ENCODE measurements around the gene CDC34. TPM values are rescaled to one million over a fixed set of nuclear protein-coding genes. Genes with fewer than 3 reads are reported as not detected.

The CDC34 gene
- total RNA-seq, 1 experiment from 2014 or later: 61.3 TPM

GRCh38 chr19:567296-567900 is 35.8 kb downstream of the CDC34 start:
- CTCF ChIA-PET: no interaction called here
- H3K36me3 Mint-ChIP-seq (ENCODE audit: insufficient read depth, unreplicated experiment): no peaks in the 10 kb centered on the region
- no peaks in the 10 kb centered on the region for H3K27me3 Mint-ChIP-seq (ENCODE audit: insufficient read depth, unreplicated experiment)
- TF ChIP-seq CTCF (IDR thresholded peaks at IDR 0.05; ENCODE audit: unreplicated experiment): no peak
- POLR2A ChIA-PET: no interaction called here
- H3K4me1 Mint-ChIP-seq (ENCODE audit: insufficient read depth, unreplicated experiment): peaks cover 6% of the 10 kb centered on the region
- no peak overlapping the region for H3K4me3 Mint-ChIP-seq (ENCODE audit: unreplicated experiment)
- no TSS peak for BruUV-seq (replicated peaks)
- no peaks in the 10 kb centered on the region for H3K9me3 Mint-ChIP-seq (ENCODE audit: unreplicated experiment)
- intact Hi-C loops (cut with micrococcal nuclease): no loop called here
- H3K27ac Mint-ChIP-seq (ENCODE audit: low read depth, unreplicated experiment): no peak overlapping the region
- DNase-seq (ENCODE audit: unreplicated experiment): no peak

DNA sequence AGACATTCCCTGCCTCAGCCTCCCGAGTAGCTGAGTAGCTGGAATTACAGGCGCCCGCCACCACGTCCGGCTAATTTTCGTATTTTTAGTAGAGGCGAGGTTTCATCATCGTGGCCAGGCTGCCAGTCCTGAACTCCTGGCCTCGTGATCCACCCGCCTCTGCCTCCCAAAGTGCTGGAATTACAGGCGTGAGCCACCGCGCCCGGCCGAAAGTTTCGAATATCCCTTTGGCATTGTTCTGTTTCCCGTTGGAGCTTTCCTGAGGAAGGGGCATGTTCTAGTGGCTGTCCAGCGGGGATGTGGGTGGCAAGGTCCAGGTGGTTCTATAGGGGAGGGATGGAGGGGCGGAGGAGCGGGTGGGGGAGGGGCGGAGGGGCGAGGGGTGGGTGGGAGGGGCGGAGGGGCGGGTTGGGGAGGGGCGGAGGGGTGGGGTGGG is 38.7 kb downstream of the CDC34 start:
- DNase-seq (ENCODE audit: unreplicated experiment): no peak
- CTCF ChIA-PET: interaction anchor here (0.6 to 1.3 kb wide), 2 partner anchors 9 to 945 kb away, joined by 3 to 5 read pairs; no protein-coding TSS in a partner anchor
- Mint-ChIP-seq H3K4me3 (ENCODE audit: unreplicated experiment) (no peak overlapping the region), H3K36me3 (ENCODE audit: insufficient read depth, unreplicated experiment) (no peaks in the 10 kb centered on the region), H3K27ac (ENCODE audit: low read depth, unreplicated experiment) (no peak overlapping the region), H3K4me1 (ENCODE audit: insufficient read depth, unreplicated experiment) (peaks cover 14% of the 10 kb centered on the region), H3K27me3 (ENCODE audit: insufficient read depth, unreplicated experiment) (no peaks in the 10 kb centered on the region), H3K9me3 (ENCODE audit: unreplicated experiment) (no peaks in the 10 kb centered on the region)
- BruUV-seq (replicated peaks): no TSS peak
- POLR2A ChIA-PET: interaction anchor here (0.5 to 1.0 kb wide), 4 partner anchors 15 to 336 kb away, joined by 3 to 5 read pairs (median 4); no protein-coding TSS in a partner anchor
- intact Hi-C loops (cut with micrococcal nuclease): no loop called here
- no peak for TF ChIP-seq CTCF (IDR thresholded peaks at IDR 0.05; ENCODE audit: unreplicated experiment)

GRCh38 chr19:570937-571565 is 39.5 kb downstream of the CDC34 start:
- H3K36me3 Mint-ChIP-seq (ENCODE audit: insufficient read depth, unreplicated experiment): no peaks in the 10 kb centered on the region
- H3K27me3 Mint-ChIP-seq (ENCODE audit: insufficient read depth, unreplicated experiment): no peaks in the 10 kb centered on the region
- intact Hi-C loops (cut with micrococcal nuclease): no loop called here
- CTCF ChIA-PET: interaction anchor here (1.0 to 1.6 kb wide), 4 partner anchors 10 to 61 kb away, joined by 3 to 6 read pairs (median 5); partner anchors contain the start of gene CDC34
- peaks cover 15% of the 10 kb centered on the region for H3K4me1 Mint-ChIP-seq (ENCODE audit: insufficient read depth, unreplicated experiment)
- H3K9me3 Mint-ChIP-seq (ENCODE audit: unreplicated experiment): no peaks in the 10 kb centered on the region
- no TSS peak for BruUV-seq (replicated peaks)
- no peak for TF ChIP-seq CTCF (IDR thresholded peaks at IDR 0.05; ENCODE audit: unreplicated experiment)
- POLR2A ChIA-PET: interaction anchor here (0.6 to 7.7 kb wide), 8 partner anchors 10 to 207 kb away, joined by 3 to 110 read pairs (median 3); partner anchors contain the start of genes CDC34 and POLRMT
- peak overlapping the region; percentile 85 for H3K4me3 Mint-ChIP-seq (ENCODE audit: unreplicated experiment)
- H3K27ac Mint-ChIP-seq (ENCODE audit: low read depth, unreplicated experiment): peak overlapping the region; percentile 96
- DNase-seq (ENCODE audit: unreplicated experiment): peak; percentile 47

DNA sequence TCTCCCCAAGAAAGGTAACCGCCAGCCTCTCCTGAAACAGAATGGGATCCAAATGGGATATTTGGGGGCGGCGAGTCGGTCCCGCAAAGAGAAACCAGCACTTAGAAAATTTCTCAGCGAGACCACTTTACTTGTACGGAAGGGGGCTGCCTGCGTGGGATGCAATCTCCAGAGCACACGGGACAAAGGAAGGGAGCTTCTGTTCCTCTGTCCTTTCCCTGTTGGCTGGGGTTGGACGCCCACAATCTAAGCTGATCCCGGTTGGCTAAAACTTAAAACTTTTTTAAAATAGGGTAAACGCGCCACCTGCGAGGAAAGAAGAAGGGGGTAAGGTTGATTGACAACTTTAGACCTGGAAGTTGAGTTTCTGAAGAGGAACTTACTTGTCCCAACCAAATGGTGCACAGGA is 40.0 kb downstream of the CDC34 start:
- no peak for TF ChIP-seq CTCF (IDR thresholded peaks at IDR 0.05; ENCODE audit: unreplicated experiment)
- Mint-ChIP-seq H3K9me3 (ENCODE audit: unreplicated experiment) (no peaks in the 10 kb centered on the region), H3K36me3 (ENCODE audit: insufficient read depth, unreplicated experiment) (peaks cover 5% of the 10 kb centered on the region), H3K4me3 (ENCODE audit: unreplicated experiment) (peak overlapping the region; percentile 85), H3K4me1 (ENCODE audit: insufficient read depth, unreplicated experiment) (peaks cover 20% of the 10 kb centered on the region), H3K27ac (ENCODE audit: low read depth, unreplicated experiment) (peak overlapping the region; percentile 96), H3K27me3 (ENCODE audit: insufficient read depth, unreplicated experiment) (no peaks in the 10 kb centered on the region)
- no TSS peak for BruUV-seq (replicated peaks)
- peak; percentile 46 for DNase-seq (ENCODE audit: unreplicated experiment)
- POLR2A ChIA-PET: interaction anchor here (0.6 to 7.7 kb wide), 10 partner anchors 10 to 208 kb away, joined by 3 to 110 read pairs (median 3); partner anchors contain the start of genes CDC34 and POLRMT
- CTCF ChIA-PET: interaction anchor here (0.7 to 1.6 kb wide), 4 partner anchors 13 to 1242 kb away, joined by 4 to 6 read pairs (median 5); partner anchors contain the start of gene CDC34
- intact Hi-C loops (cut with micrococcal nuclease): no loop called here
